H1 (cell line): Measurements from ENCODE around the gene PPP1R13B. TPM values are rescaled to one million over a fixed set of nuclear protein-coding genes. Genes with fewer than 3 reads are reported as not detected.

Experiments used
- CTCF ChIA-PET: fragments of 300-600 bp; sonication (Branson Sonifier 250); formaldehyde crosslinking; loops from one replicate; lab custom pipeline; 2021; ENCODE audit not compliant: partially characterized antibody; lab: Charles Lee
- POLR2A ChIA-PET: fragments of 300-600 bp; sonication (Branson Sonifier 250); formaldehyde crosslinking; loops from one replicate; lab custom pipeline; 2021; ENCODE audit warnings: inconsistent platforms; ENCODE audit not compliant: partially characterized antibody; lab: Charles Lee
- DNase-seq, 2 experiments: peaks; one replicate each; pipeline versions ENCODE4 v3.0.0 to v3.0.0-alpha.2; 2010 to 2022; ENCODE audit warnings: low spot score in 2 of 2, low read depth in 1 of 2, mixed read lengths in 1 of 2
- FAIRE-seq: peaks from 2 replicates; lab custom pipeline; 2011; peaks lifted over from hg19 to GRCh38; lab: Jason Lieb, UNC
- H2AFZ ChIP-seq: 2 replicates; pipeline ENCODE4 v1.8.1; 2012; ENCODE audit warnings: low read length, inconsistent platforms
- H2AK5ac ChIP-seq: 2 replicates; pipeline ENCODE4 v1.6.1; 2013; ENCODE audit warnings: low read depth, low read length
- H2BK120ac ChIP-seq: replicated peaks from 2 replicates; pipeline ENCODE3; 2013; ENCODE audit warnings: low read depth, low read length, inconsistent platforms
- H2BK12ac ChIP-seq: 2 replicates; pipeline ENCODE4 v1.6.1; 2013; ENCODE audit warnings: low read depth, low read length
- H2BK15ac ChIP-seq: 2 replicates; pipeline ENCODE4 v1.6.1; 2013; ENCODE audit warnings: low read length
- H2BK20ac ChIP-seq: 2 replicates; pipeline ENCODE4 v1.6.1; 2013; ENCODE audit warnings: low read length
- H2BK5ac ChIP-seq: 2 replicates; pipeline ENCODE4 v1.6.1; 2013; ENCODE audit warnings: low read depth, low read length
- H3K14ac ChIP-seq: 2 replicates; pipeline ENCODE4 v1.6.1; 2013; ENCODE audit warnings: inconsistent platforms; ENCODE audit not compliant: insufficient read length
- H3K18ac ChIP-seq: 2 replicates; pipeline ENCODE4 v1.6.1; 2013; ENCODE audit warnings: low read length; ENCODE audit errors: extremely low read depth
- H3K23ac ChIP-seq: 2 replicates; pipeline ENCODE4 v1.6.1; 2013; ENCODE audit warnings: inconsistent platforms; ENCODE audit not compliant: insufficient read length
- H3K23me2 ChIP-seq: 2 replicates; pipeline ENCODE4 v1.6.1; 2013; ENCODE audit warnings: low read depth, low read length
- H3K27ac ChIP-seq: 2 replicates; pipeline ENCODE4 v1.6.1; 2011; ENCODE audit warnings: low read depth, low read length, inconsistent platforms
- H3K27me3 ChIP-seq, 4 experiments: replicated peaks in 1 of 4; 1 replicate in 1 of 4; 2 replicates in 3 of 4; pipeline versions ENCODE4 v1.6.1 to v1.8.1; 2011 to 2013; ENCODE audit warnings: low read length in 3 of 4, mild to moderate bottlenecking in 3 of 4, inconsistent platforms in 2 of 4, mixed read lengths in 2 of 4, moderate library complexity in 1 of 4; ENCODE audit not compliant: control insufficient read depth in 3 of 4, insufficient read depth in 3 of 4; ENCODE audit errors: extremely low read depth in 1 of 4
- H3K36me3 ChIP-seq, 4 experiments: 2 replicates each; pipeline versions ENCODE4 v1.6.1 to v1.8.1; 2011 to 2013; ENCODE audit warnings: mild to moderate bottlenecking in 4 of 4, low read length in 3 of 4, moderate library complexity in 2 of 4, control low read depth in 1 of 4, inconsistent platforms in 1 of 4; ENCODE audit not compliant: insufficient read depth in 4 of 4, control insufficient read depth in 2 of 4
- H3K4ac ChIP-seq: replicated peaks from 2 replicates; pipeline ENCODE3; 2013; ENCODE audit warnings: low read length, low read depth, mixed read lengths, inconsistent platforms; ENCODE audit not compliant: insufficient read length
- H3K4me1 ChIP-seq, 4 experiments: replicated peaks in 1 of 4; 1 replicate in 1 of 4; 2 replicates in 3 of 4; pipeline versions ENCODE4 v1.6.1 to v1.8.1; 2011 to 2013; ENCODE audit warnings: low read length in 3 of 4, inconsistent platforms in 2 of 4, mixed read lengths in 1 of 4; ENCODE audit not compliant: insufficient read depth in 4 of 4, control insufficient read depth in 3 of 4
- H3K4me2 ChIP-seq, 2 experiments: 2 replicates each; pipeline versions ENCODE4 v1.6.1 to v1.8.1; 2011 to 2013; ENCODE audit warnings: low read depth in 2 of 2, low read length in 2 of 2, control low read depth in 1 of 2, inconsistent platforms in 1 of 2, mild to moderate bottlenecking in 1 of 2; ENCODE audit not compliant: insufficient read depth in 1 of 2
- H3K4me3 ChIP-seq, 4 experiments: fragments of 200-600, 300-600 bp in 1 of 4; sonication (generic), shearing (Covaris generic), sonication (Bioruptor Twin) in 1 of 4; 2 replicates each; pipeline versions ENCODE4 v1.5.1 to v1.8.1; 2011 to 2016; ENCODE audit warnings: low read length in 4 of 4, low read depth in 3 of 4, control low read depth in 2 of 4, inconsistent platforms in 2 of 4, mild to moderate bottlenecking in 2 of 4, mixed read lengths in 1 of 4, moderate library complexity in 1 of 4; ENCODE audit not compliant: insufficient read depth in 2 of 4; ENCODE audit errors: extremely low read depth in 1 of 4
- H3K56ac ChIP-seq: replicated peaks from 2 replicates; pipeline ENCODE3; 2013; ENCODE audit warnings: low read depth, mild to moderate bottlenecking, mixed read lengths, low read length, inconsistent platforms; ENCODE audit not compliant: insufficient read length
- H3K79me1 ChIP-seq: 2 replicates; pipeline ENCODE4 v1.6.1; 2013; ENCODE audit warnings: low read depth, low read length, control low read depth
- H3K79me2 ChIP-seq, 2 experiments: 2 replicates each; pipeline versions ENCODE4 v1.6.1 to v1.8.1; 2012 to 2013; ENCODE audit warnings: low read length in 2 of 2, mild to moderate bottlenecking in 2 of 2, inconsistent platforms in 1 of 2; ENCODE audit not compliant: insufficient read depth in 2 of 2, control insufficient read depth in 1 of 2
- H3K9ac ChIP-seq, 4 experiments: replicated peaks in 1 of 4; 1 replicate in 1 of 4; 2 replicates in 3 of 4; pipeline versions ENCODE4 v1.6.1 to v1.8.1; 2011 to 2013; ENCODE audit warnings: low read depth in 3 of 4, low read length in 3 of 4, control low read depth in 2 of 4, mild to moderate bottlenecking in 2 of 4, moderate library complexity in 2 of 4, inconsistent platforms in 1 of 4; ENCODE audit errors: extremely low read depth in 1 of 4
- H3K9me3 ChIP-seq, 2 experiments: 2 replicates each; pipeline versions ENCODE4 v1.6.1 to v1.8.1; 2012 to 2013; ENCODE audit warnings: mild to moderate bottlenecking in 2 of 2, moderate library complexity in 2 of 2, control low read depth in 1 of 2, inconsistent platforms in 1 of 2, low read depth in 1 of 2, low read length in 1 of 2, mixed read lengths in 1 of 2; ENCODE audit not compliant: insufficient read depth in 2 of 2
- H4K20me1 ChIP-seq, 2 experiments: replicated peaks in 1 of 2; 2 replicates each; pipeline versions ENCODE3 to v1.8.1; 2011 to 2013; ENCODE audit warnings: inconsistent platforms in 2 of 2, low read length in 2 of 2, mild to moderate bottlenecking in 1 of 2; ENCODE audit not compliant: insufficient read depth in 2 of 2, control insufficient read depth in 1 of 2
- H4K5ac ChIP-seq: 2 replicates; pipeline ENCODE4 v1.6.1; 2013; ENCODE audit warnings: low read length, low read depth, mixed read lengths, inconsistent platforms; ENCODE audit not compliant: insufficient read length
- H4K8ac ChIP-seq: 2 replicates; pipeline ENCODE4 v1.8.0; 2013; ENCODE audit warnings: mild to moderate bottlenecking, moderate library complexity, low read length, inconsistent platforms; ENCODE audit not compliant: insufficient read depth; ENCODE audit errors: extremely low read depth
- H4K91ac ChIP-seq: replicated peaks from 2 replicates; pipeline ENCODE3; 2013; ENCODE audit warnings: low read length, mixed read lengths, inconsistent platforms; ENCODE audit not compliant: insufficient read length
- CBX5 ChIP-seq: fragments of 300-800, 300-1000 bp; sonication (generic); IDR thresholded peaks from 2 replicates; pipeline ENCODE4 v1.7.1; 2016; ENCODE audit warnings: antibody characterized with exemption, low read length, low read depth
- POU5F1 ChIP-seq: IDR thresholded peaks from 2 replicates; pipeline ENCODE4 v1.6.1; 2011; ENCODE audit warnings: low read depth, mild to moderate bottlenecking, low read length, moderate library complexity
- RNF2 ChIP-seq: fragments of 200-900, 300-1000 bp; sonication (generic); IDR thresholded peaks from 2 replicates; pipeline ENCODE4 v1.7.1; 2016; ENCODE audit warnings: borderline replicate concordance, low read depth, mild to moderate bottlenecking, antibody characterized with exemption, low read length; ENCODE audit not compliant: poor library complexity, severe bottlenecking; ENCODE audit errors: missing control alignments
- SIRT6 ChIP-seq: IDR thresholded peaks from one replicate; pipeline ENCODE4 v1.7.1; 2012; ENCODE audit warnings: low read length, inconsistent platforms
- TAF1 ChIP-seq: IDR thresholded peaks from 2 replicates; pipeline ENCODE4 v1.6.1; 2011; ENCODE audit warnings: mild to moderate bottlenecking, low read depth, low read length
- ZNF274 ChIP-seq: IDR thresholded peaks from 2 replicates; pipeline ENCODE4 v1.7.0; 2012; ENCODE audit warnings: low read length, borderline replicate concordance; ENCODE audit errors: extremely low read depth
- WGBS, 2 experiments: shearing (Covaris generic) in 1 of 2; methylation state at CpG; one replicate each; pipeline versions ENCODE4 v1.1.6 to v1.1.7; 2013 to 2015; ENCODE audit warnings: low lambda C conversion rate in 2 of 2, mixed read lengths in 2 of 2, inconsistent platforms in 1 of 2, low coverage in 1 of 2, missing lambda C conversion rate in 1 of 2; ENCODE audit not compliant: insufficient replicate concordance in 2 of 2, insufficient coverage in 1 of 2, insufficient read length in 1 of 2; ENCODE audit errors: extremely low coverage in 1 of 2, missing lambda C conversion rate in 1 of 2; 5-methylcytosine and 5-hydroxymethylcytosine counted together
- polyA plus RNA-seq, 7 experiments: library from polyadenylated mRNA; depleted of rRNA in 3 of 7; stranded (reverse) in 5 of 7; unstranded in 2 of 7; fragments of >200 nt in 5 of 7; fragments of 200-250 nt in 2 of 7; gene quantifications; 1 replicate in 5 of 7; 2 replicates in 1 of 7; 4 replicates in 1 of 7; pipeline versions ENCODE4 v1.2.1 to v1.2.3, GENCODE V29; 2011 to 2013; ENCODE audit warnings: missing spikeins in 2 of 7, mixed read lengths in 2 of 7
- total RNA-seq: library from RNA; stranded (reverse); fragmentation: NEBNext Ultra II Directional; extraction: Animal tissue kit (Norgen Biotek cat#: 25700); gene quantifications from 2 replicates; pipeline ENCODE4 v1.2.1, GENCODE V29; 2021

PPP1R13B gene
- total and polyA plus RNA-seq, 2 of the 8 experiments (the other 6 are each of a cell fraction or from before 2014, with no cell fraction given), result 2.6 to 8.9 TPM

- H3K4me3 ChIP-seq, result no peak overlapping the region
- H3K4ac ChIP-seq, result no peak overlapping the region
- no peak overlapping the region for H3K9ac ChIP-seq
- ChIA-PET POLR2A (interaction anchor here (0.6 to 2.1 kb wide), 3 partner anchors 11 to 963 kb away, joined by 3 to 5 read pairs (median 3); no protein-coding TSS in a partner anchor), CTCF (interaction anchor here (0.6 to 3.3 kb wide), 6 partner anchors 12 to 77 kb away, joined by 3 to 16 read pairs (median 4); no protein-coding TSS in a partner anchor)
- no peak overlapping the region for H2BK15ac ChIP-seq
- H3K9me3 ChIP-seq, result no peaks in the 10 kb centered on the region
- no peak overlapping the region for H2BK5ac ChIP-seq
- H2AFZ ChIP-seq, result no peak overlapping the region
- H3K18ac ChIP-seq, result no peak overlapping the region
- H2BK20ac ChIP-seq, result no peak overlapping the region
- H4K8ac ChIP-seq, result no peak overlapping the region; the same call in 1 of the 2 replicates
- 95% methylated on average over 20 of the region's 20 CpGs; no CpG with 5 or more reads in 1 of the 2 experiments for WGBS, 2 experiments
- no peak overlapping the region for H2BK120ac ChIP-seq
- TF ChIP-seq SIRT6 (no peak), ZNF274 (no peak), POU5F1 (no peak), RNF2 (no peak), TAF1 (no peak), CBX5 (no peak)
- H2BK12ac ChIP-seq, result no peak overlapping the region
- FAIRE-seq, result no peak
- H3K23me2 ChIP-seq, result no peaks in the 10 kb centered on the region
- no peaks in the 10 kb centered on the region for H3K79me1 ChIP-seq
- no peak overlapping the region for H3K4me2 ChIP-seq
- no peak for DNase-seq
- H3K36me3 ChIP-seq, result no peaks in the 10 kb centered on the region
- no peak overlapping the region for H3K14ac ChIP-seq
- H3K79me2 ChIP-seq, result no peaks in the 10 kb centered on the region
- no peak overlapping the region for H4K5ac ChIP-seq
- no peak overlapping the region for H3K56ac ChIP-seq
- peaks cover 0 to 1% of the 10 kb centered on the region in 2 experiments for H4K20me1 ChIP-seq
- H4K91ac ChIP-seq, result no peak overlapping the region
- no peak overlapping the region for H3K23ac ChIP-seq
- no peak overlapping the region for H3K27ac ChIP-seq
- H2AK5ac ChIP-seq, result no peak overlapping the region
- H3K4me1 ChIP-seq, result peaks cover 11 to 23% (median 16%) of the 10 kb centered on the region in 4 experiments
- H3K27me3 ChIP-seq, result no peaks in the 10 kb centered on the region
Observed at GRCh38 chr14:103882503-103883262, 35.3 kb upstream of the PPP1R13B start.
